ENCODE measurements around the gene VILL.

VILL gene

GRCh38 chr3:38000965-38001455 lies 10.4 kb downstream of the VILL start:
- no peak for DNase-seq (ENCODE audit: low spot score)

- DNase-seq (ENCODE audit: low spot score) = no peak
Measured at GRCh38 chr3:38001456-38002081, 11.0 kb downstream of the VILL start.

- DNase-seq (ENCODE audit: low spot score) = no peak
Measured at GRCh38 chr3:38002291-38002876, 11.8 kb downstream of the VILL start.

- no peak for DNase-seq (ENCODE audit: low spot score)
Measured at GRCh38 chr3:38002940-38003339, 12.4 kb downstream of the VILL start.

- peak; percentile 55 for DNase-seq (ENCODE audit: low spot score)
Measured at GRCh38 chr3:38003371-38003816, 12.8 kb downstream of the VILL start.

- no peak for DNase-seq (ENCODE audit: low spot score)
Measured at GRCh38 chr3:38003817-38004414, 13.3 kb downstream of the VILL start.

- DNase-seq (ENCODE audit: low spot score) = peak; percentile 61
Measured at GRCh38 chr3:38004415-38005075, 14.0 kb downstream of the VILL start.

- no peak for DNase-seq (ENCODE audit: low spot score)
Measured at GRCh38 chr3:38005076-38006020, 14.8 kb downstream of the VILL start.

- DNase-seq (ENCODE audit: low spot score) = no peak
Measured at GRCh38 chr3:38006031-38006430, 15.4 kb downstream of the VILL start.

- no peak for DNase-seq (ENCODE audit: low spot score)
Measured at GRCh38 chr3:38006445-38006995, 15.9 kb downstream of the VILL start.

GRCh38 chr3:38007754-38008090 lies 17.1 kb downstream of the VILL start:
- DNase-seq (ENCODE audit: low spot score) = no peak

- DNase-seq (ENCODE audit: low spot score) = no peak
Measured at GRCh38 chr3:38008191-38008701, 17.7 kb downstream of the VILL start.

GRCh38 chr3:38008971-38009580 lies 18.5 kb downstream of the VILL start:
- DNase-seq (ENCODE audit: low spot score) = no peak

- DNase-seq (ENCODE audit: low spot score) = no peak
Measured at GRCh38 chr3:38009807-38010591, 19.4 kb downstream of the VILL start.

- no peak for DNase-seq (ENCODE audit: low spot score)
Measured at GRCh38 chr3:38011111-38011510, 20.5 kb downstream of the VILL start.

- DNase-seq (ENCODE audit: low spot score) = no peak
Measured at GRCh38 chr3:38015485-38015884, 24.9 kb downstream of the VILL start.

GRCh38 chr3:38015984-38016383 lies 25.4 kb downstream of the VILL start:
- DNase-seq (ENCODE audit: low spot score) = no peak

GRCh38 chr3:38016410-38016809 lies 25.8 kb downstream of the VILL start:
- no peak for DNase-seq (ENCODE audit: low spot score)

- no peak for DNase-seq (ENCODE audit: low spot score)
Measured at GRCh38 chr3:38016847-38017444, 26.4 kb downstream of the VILL start.

Data from CD4-positive, alpha-beta T cell treated with Interleukin-6 at 100 ng/mL for 8 hours (primary cell).